Upper lobe of right lung (tissue), 1 donor: ENCODE data around the gene FBXW8. TPM values are rescaled to one million over a fixed set of nuclear protein-coding genes. Genes with fewer than 3 reads are reported as not detected.
A peak's percentile ranks its signal among the peaks of the same experiment; 100 is the strongest.

Experiments
- ATAC-seq: fragments of 200-7000 bp; cut with Tn5 transposase; one replicate; pipeline ENCODE4 v1.9.1; 2020; ENCODE audit warnings: mild to moderate bottlenecking, moderate library complexity
- DNase-seq: peaks from one replicate; pipeline ENCODE4 v3.0.0-alpha.2; 2020
- H3K27ac ChIP-seq: fragments of 200-600 bp; one replicate; pipeline ENCODE4 v1.8.0; 2022
- H3K27me3 ChIP-seq: fragments of 200-600 bp; one replicate; pipeline ENCODE4 v1.8.0; 2022; ENCODE audit warnings: mild to moderate bottlenecking
- H3K36me3 ChIP-seq: fragments of 200-600 bp; one replicate; pipeline ENCODE4 v1.8.0; 2022
- H3K4me1 ChIP-seq: fragments of 200-600 bp; one replicate; pipeline ENCODE4 v1.8.0; 2022
- H3K4me3 ChIP-seq: fragments of 200-600 bp; one replicate; pipeline ENCODE4 v1.8.0; 2022; ENCODE audit warnings: mild to moderate bottlenecking
- H3K9me3 ChIP-seq: fragments of 200-600 bp; one replicate; pipeline ENCODE4 v1.8.0; 2022
- intact Hi-C: fragments of 100-400 bp; cut with DNase I; formaldehyde crosslinking; loops from one replicate; pipeline ENCODE4 v1.11.0; 2022
- total RNA-seq: library from RNA; stranded (reverse); fragmentation: NEBNext Ultra II Directional; extraction: Animal tissue kit (Norgen Biotek cat#: 25700); gene quantifications from one replicate; pipeline ENCODE4 v1.2.1, GENCODE V29; 2021
- TF ChIP-seq, protein P1 (sequence below): fragments of 200-600 bp; IDR thresholded peaks from one replicate; pipeline ENCODE4 v1.8.0; 2022; ENCODE audit warnings: antibody characterized with exemption
- donor health status: DM: no; HTN: yes; CAD: no; lungs with severe emphysema.

The FBXW8 gene
- total RNA-seq, 1 donor from 2014 or later = 16.8 TPM

DNA sequence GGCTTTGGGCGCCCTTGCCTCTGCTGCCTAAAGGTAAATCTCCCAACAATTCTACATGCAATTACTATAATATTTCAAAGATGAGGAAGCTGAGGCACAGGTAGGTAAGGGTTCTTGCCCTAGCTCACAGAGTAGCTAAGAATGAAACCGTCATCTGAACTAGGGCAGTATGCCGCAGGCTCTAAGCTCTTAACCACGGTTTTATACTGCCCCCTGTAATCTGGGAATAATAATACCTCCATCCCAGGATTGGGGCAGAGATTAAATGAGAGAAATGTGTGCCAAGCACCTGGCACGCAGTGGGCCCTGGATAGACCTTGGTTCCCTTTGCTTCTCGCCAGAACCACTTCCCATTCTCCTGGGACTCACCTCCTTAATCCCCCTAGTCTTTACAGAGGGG, 28.0 kb upstream of the FBXW8 start:
- TF ChIP-seq, protein P1, sequence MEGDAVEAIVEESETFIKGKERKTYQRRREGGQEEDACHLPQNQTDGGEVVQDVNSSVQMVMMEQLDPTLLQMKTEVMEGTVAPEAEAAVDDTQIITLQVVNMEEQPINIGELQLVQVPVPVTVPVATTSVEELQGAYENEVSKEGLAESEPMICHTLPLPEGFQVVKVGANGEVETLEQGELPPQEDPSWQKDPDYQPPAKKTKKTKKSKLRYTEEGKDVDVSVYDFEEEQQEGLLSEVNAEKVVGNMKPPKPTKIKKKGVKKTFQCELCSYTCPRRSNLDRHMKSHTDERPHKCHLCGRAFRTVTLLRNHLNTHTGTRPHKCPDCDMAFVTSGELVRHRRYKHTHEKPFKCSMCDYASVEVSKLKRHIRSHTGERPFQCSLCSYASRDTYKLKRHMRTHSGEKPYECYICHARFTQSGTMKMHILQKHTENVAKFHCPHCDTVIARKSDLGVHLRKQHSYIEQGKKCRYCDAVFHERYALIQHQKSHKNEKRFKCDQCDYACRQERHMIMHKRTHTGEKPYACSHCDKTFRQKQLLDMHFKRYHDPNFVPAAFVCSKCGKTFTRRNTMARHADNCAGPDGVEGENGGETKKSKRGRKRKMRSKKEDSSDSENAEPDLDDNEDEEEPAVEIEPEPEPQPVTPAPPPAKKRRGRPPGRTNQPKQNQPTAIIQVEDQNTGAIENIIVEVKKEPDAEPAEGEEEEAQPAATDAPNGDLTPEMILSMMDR = peak; percentile 16
- H3K27ac ChIP-seq = no peak overlapping the region
- no peak for DNase-seq
- H3K4me1 ChIP-seq = peaks cover 29% of the 10 kb centered on the region
- no peaks in the 10 kb centered on the region for H3K9me3 ChIP-seq
- no peaks in the 10 kb centered on the region for H3K36me3 ChIP-seq
- intact Hi-C loops = no loop called here
- ATAC-seq = no peak
- H3K27me3 ChIP-seq = peaks cover 60% of the 10 kb centered on the region
- H3K4me3 ChIP-seq = no peak overlapping the region

DNA sequence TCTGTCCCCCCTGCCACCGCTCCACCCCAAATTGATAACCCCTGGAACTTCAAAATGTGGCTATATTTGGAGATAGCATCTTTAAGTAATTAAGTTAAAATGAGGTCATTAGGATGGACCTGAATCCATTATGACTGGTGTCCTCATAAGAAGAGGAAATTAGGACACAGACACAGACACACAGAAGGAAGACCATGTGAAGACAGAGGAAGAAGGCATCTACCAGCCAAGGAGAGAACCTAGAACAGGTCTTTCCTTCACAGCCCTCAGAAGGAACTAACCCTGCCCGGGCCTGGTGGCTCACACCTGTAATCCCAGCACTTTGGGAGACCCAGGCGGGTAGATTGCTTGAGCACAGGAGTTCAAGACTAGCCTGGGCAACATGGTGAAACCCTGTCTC, 25.9 kb upstream of the FBXW8 start:
- no peaks in the 10 kb centered on the region for H3K36me3 ChIP-seq
- no peaks in the 10 kb centered on the region for H3K9me3 ChIP-seq
- intact Hi-C loops = no loop called here
- no peak for ATAC-seq
- peaks cover 17% of the 10 kb centered on the region for H3K4me1 ChIP-seq
- DNase-seq = no peak
- TF ChIP-seq, protein P1 = no peak
- H3K4me3 ChIP-seq = no peak overlapping the region
- H3K27me3 ChIP-seq = peaks cover 39% of the 10 kb centered on the region
- H3K27ac ChIP-seq = no peak overlapping the region

DNA sequence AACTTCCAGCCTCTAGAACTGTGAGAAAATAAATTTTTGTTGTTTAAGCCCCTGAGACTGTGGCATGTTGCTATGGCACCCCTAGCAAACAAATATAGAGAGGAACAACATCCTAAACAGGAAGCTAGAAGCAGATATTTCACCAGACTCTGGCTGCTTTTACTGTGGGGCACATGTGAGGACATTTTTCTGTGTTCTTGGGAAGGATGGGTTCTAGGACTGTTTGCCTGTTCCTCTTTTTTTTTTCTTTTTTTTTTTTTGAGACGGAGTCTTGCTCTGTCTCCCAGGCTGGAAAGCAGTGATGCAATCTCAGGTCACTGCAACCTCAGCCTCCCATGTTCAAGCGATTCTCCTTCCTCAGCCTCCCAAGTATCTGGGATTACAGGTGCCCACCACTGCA, 25.3 kb upstream of the FBXW8 start:
- peaks cover 32% of the 10 kb centered on the region for H3K27me3 ChIP-seq
- intact Hi-C loops = no loop called here
- H3K27ac ChIP-seq = no peak overlapping the region
- TF ChIP-seq, protein P1 = no peak
- no peak overlapping the region for H3K4me3 ChIP-seq
- DNase-seq = no peak
- peak; percentile 66 for ATAC-seq
- H3K9me3 ChIP-seq = no peaks in the 10 kb centered on the region
- H3K4me1 ChIP-seq = peaks cover 12% of the 10 kb centered on the region
- H3K36me3 ChIP-seq = no peaks in the 10 kb centered on the region

DNA sequence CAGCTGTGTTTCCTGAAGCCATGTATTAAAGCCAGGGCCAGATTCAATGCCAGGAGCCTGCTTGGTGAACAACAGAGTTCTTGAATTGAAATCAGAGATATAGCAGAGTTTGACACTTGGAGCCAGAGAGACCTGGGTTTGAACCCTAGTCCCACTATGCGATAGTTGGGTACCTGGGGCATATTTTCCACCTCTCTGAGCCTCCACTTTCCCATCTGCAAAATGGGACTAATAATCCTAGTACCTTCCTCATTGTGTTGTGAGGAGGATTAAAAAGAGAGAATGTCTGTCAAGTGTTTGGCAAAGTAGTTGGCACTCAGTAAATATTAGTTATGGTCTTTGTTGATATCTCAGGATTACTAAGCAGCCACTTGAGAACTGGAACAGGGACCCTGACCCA, 23.5 kb upstream of the FBXW8 start:
- Histone ChIP-seq H3K36me3 (no peaks in the 10 kb centered on the region), H3K4me1 (no peaks in the 10 kb centered on the region), H3K27me3 (peaks cover 17% of the 10 kb centered on the region), H3K27ac (no peak overlapping the region), H3K9me3 (no peaks in the 10 kb centered on the region), H3K4me3 (no peak overlapping the region)
- DNase-seq (no peak), ATAC-seq (no peak)
- intact Hi-C loops = no loop called here
- TF ChIP-seq, protein P1 = no peak

DNA sequence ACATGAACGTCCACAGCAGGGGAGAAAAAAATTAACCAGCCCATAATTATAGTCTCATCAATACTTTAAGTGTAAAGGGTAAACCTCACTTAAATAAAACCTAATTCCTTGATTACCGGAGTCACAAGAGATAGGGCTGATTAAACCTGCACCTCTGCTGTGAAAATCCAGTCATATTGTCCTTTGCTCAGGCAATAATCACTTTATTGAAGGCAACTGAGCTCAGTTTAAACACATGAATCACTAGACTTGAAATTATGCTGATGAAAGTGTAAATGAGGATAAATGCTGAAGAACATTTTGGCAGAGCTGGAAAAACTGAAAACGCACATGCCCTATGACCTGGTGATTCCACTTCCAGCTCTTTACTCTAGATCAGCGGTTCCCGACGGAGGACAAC, 22.9 kb upstream of the FBXW8 start:
- intact Hi-C loops = no loop called here
- no peaks in the 10 kb centered on the region for H3K36me3 ChIP-seq
- no peaks in the 10 kb centered on the region for H3K4me1 ChIP-seq
- H3K9me3 ChIP-seq = no peaks in the 10 kb centered on the region
- TF ChIP-seq, protein P1 = no peak
- no peak overlapping the region for H3K27ac ChIP-seq
- ATAC-seq = no peak
- no peak overlapping the region for H3K4me3 ChIP-seq
- peaks cover 11% of the 10 kb centered on the region for H3K27me3 ChIP-seq
- DNase-seq = no peak

DNA sequence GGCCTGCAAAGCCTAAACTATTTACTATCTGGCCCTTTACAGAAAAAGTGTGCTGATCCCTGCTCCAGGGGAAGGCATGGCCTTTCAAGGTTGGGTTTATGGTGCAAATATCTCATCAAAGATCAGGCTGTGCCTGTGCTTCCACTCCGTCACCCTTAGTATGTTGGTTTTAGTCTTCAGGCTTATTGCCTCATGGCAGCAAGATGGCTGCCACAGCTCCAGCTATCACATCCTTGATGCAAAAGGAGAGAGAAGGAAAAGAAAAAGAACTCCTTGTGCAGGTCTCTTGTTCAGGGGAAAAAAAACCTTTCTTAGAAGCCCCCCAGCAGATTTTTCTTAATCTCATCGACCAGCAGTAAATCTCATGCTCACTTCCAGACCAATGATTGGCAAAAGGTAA, 20.4 kb upstream of the FBXW8 start:
- no peak for ATAC-seq
- Histone ChIP-seq H3K27me3 (no peaks in the 10 kb centered on the region), H3K36me3 (no peaks in the 10 kb centered on the region), H3K27ac (no peak overlapping the region), H3K4me3 (no peak overlapping the region), H3K4me1 (no peaks in the 10 kb centered on the region), H3K9me3 (no peaks in the 10 kb centered on the region)
- TF ChIP-seq, protein P1 = no peak
- DNase-seq = no peak
- intact Hi-C loops = no loop called here
